Glutamatergic neuron (in vitro differentiated cells): ENCODE data around the gene MLLT3. TPM values are rescaled to one million over a fixed set of nuclear protein-coding genes. Genes with fewer than 3 reads are reported as not detected.

ENCODE experiments used
- DNase-seq: peaks from one replicate; pipeline ENCODE4 v3.0.0; 2022
- H3K27ac Mint-ChIP-seq: one replicate; pipeline ENCODE4 v1.8.0; 2020; ENCODE audit warnings: mild to moderate bottlenecking, mixed read lengths, inconsistent platforms; ENCODE audit not compliant: unreplicated experiment
- H3K27me3 Mint-ChIP-seq: one replicate; pipeline ENCODE4 v1.8.0; 2020; ENCODE audit warnings: mild to moderate bottlenecking, moderate library complexity, mixed read lengths, inconsistent platforms; ENCODE audit not compliant: unreplicated experiment
- H3K36me3 Mint-ChIP-seq: one replicate; pipeline ENCODE4 v1.8.0; 2020; ENCODE audit warnings: mild to moderate bottlenecking, mixed read lengths, inconsistent platforms; ENCODE audit not compliant: unreplicated experiment
- H3K4me1 Mint-ChIP-seq: one replicate; pipeline ENCODE4 v1.8.0; 2020; ENCODE audit warnings: mild to moderate bottlenecking, low read depth, mixed read lengths, inconsistent platforms; ENCODE audit not compliant: unreplicated experiment
- H3K4me3 Mint-ChIP-seq: one replicate; pipeline ENCODE4 v1.8.0; 2020; ENCODE audit warnings: mild to moderate bottlenecking, mixed read lengths, inconsistent platforms; ENCODE audit not compliant: unreplicated experiment
- H3K9me3 Mint-ChIP-seq: one replicate; pipeline ENCODE4 v1.8.0; 2020; ENCODE audit warnings: mild to moderate bottlenecking, moderate library complexity, mixed read lengths, inconsistent platforms; ENCODE audit not compliant: unreplicated experiment
- total RNA-seq: library from RNA; stranded (reverse); fragmentation: NEBNext Ultra II Directional; extraction: Animal tissue kit (Norgen Biotek cat#: 25700); gene quantifications from one replicate; pipeline ENCODE4 v1.2.1, GENCODE V29; 2021; ENCODE audit not compliant: unreplicated experiment
- TF ChIP-seq, protein P1 (sequence below): fragments of 200-600 bp; sonication (generic); IDR thresholded peaks from one replicate; pipeline ENCODE4 v1.5.0; 2021; ENCODE audit not compliant: partially characterized antibody, unreplicated experiment

The MLLT3 gene
- total RNA-seq, 1 donor from 2014 or later: 11.7 TPM

DNA sequence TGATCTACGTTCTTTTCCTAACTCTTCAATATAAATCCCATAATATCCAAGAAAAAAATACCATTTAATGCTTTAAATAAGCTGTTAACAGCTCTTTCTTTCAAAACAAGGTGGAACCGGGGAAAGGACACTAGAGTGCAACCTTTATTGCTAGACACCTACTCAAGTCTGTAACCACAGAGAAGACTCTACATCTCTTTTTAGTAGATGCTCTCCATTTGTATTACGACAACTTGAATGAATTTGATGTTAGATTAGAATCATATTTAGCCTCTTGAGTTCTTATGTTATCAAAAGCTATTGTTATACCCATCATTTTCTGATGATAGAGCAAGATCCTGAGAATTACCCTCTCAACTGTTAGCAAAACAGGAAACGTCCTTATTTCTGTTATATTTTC, 246.3 kb downstream of the MLLT3 start:
- TF ChIP-seq, protein P1, sequence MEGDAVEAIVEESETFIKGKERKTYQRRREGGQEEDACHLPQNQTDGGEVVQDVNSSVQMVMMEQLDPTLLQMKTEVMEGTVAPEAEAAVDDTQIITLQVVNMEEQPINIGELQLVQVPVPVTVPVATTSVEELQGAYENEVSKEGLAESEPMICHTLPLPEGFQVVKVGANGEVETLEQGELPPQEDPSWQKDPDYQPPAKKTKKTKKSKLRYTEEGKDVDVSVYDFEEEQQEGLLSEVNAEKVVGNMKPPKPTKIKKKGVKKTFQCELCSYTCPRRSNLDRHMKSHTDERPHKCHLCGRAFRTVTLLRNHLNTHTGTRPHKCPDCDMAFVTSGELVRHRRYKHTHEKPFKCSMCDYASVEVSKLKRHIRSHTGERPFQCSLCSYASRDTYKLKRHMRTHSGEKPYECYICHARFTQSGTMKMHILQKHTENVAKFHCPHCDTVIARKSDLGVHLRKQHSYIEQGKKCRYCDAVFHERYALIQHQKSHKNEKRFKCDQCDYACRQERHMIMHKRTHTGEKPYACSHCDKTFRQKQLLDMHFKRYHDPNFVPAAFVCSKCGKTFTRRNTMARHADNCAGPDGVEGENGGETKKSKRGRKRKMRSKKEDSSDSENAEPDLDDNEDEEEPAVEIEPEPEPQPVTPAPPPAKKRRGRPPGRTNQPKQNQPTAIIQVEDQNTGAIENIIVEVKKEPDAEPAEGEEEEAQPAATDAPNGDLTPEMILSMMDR: no peak
- Mint-ChIP-seq H3K4me3 (no peak overlapping the region), H3K27me3 (no peaks in the 10 kb centered on the region), H3K9me3 (no peaks in the 10 kb centered on the region), H3K27ac (no peak overlapping the region), H3K36me3 (no peaks in the 10 kb centered on the region), H3K4me1 (peaks cover 5% of the 10 kb centered on the region)
- no peak for DNase-seq

- TF ChIP-seq, protein P1: no peak
Observed at GRCh38 chr9:20373263-20373662, 249.0 kb downstream of the MLLT3 start.

DNA sequence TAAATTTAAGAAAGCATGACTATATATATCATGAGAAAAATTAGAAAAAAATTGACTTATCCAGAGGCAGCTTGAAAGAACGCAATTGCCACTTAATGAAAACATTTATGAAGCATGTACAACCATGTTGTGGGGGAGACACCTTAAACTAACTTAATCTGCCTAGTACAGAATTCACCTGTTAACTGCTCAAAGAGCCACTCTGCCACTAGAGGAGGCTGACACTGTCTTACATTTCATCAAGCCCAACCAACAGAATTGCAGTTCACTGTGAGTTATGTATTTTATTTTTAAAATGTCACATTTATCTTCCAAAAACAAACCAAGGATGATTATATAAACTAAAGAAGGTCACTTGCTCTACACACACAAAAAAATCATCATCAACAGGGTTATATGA, 252.9 kb downstream of the MLLT3 start:
- H3K27me3 Mint-ChIP-seq: no peaks in the 10 kb centered on the region
- TF ChIP-seq, protein P1: no peak
- H3K4me3 Mint-ChIP-seq: no peak overlapping the region
- no peaks in the 10 kb centered on the region for H3K4me1 Mint-ChIP-seq
- H3K36me3 Mint-ChIP-seq: no peaks in the 10 kb centered on the region
- no peak overlapping the region for H3K27ac Mint-ChIP-seq
- H3K9me3 Mint-ChIP-seq: peaks cover 4% of the 10 kb centered on the region
- DNase-seq: no peak

More at GRCh38 chr9:20373263-20373662, 249.0 kb downstream of the MLLT3 start:
- Mint-ChIP-seq H3K9me3 (peaks cover 2% of the 10 kb centered on the region), H3K27ac (no peak overlapping the region), H3K4me1 (no peaks in the 10 kb centered on the region), H3K27me3 (no peaks in the 10 kb centered on the region), H3K36me3 (no peaks in the 10 kb centered on the region), H3K4me3 (no peak overlapping the region)
- no peak for DNase-seq

DNA sequence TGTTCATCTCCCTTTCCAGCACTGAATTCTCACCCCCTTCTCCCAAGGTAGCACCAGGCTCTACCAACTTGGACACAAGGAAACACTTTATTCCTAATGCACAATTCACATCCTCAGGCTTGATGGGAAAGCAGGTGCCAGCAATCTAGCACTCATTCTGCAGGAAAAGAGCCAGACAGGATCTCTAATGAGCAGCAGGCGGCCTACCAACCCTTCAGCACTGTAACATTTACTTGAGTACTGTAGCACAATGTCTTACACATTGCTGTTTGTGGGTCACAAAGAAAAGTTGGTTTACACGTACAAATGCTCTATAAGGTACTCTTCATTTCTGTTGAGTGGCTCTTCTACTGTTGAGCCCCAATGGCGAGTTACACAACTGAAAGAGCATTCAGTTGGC, 254.4 kb downstream of the MLLT3 start:
- no peak overlapping the region for H3K4me3 Mint-ChIP-seq
- no peak overlapping the region for H3K27ac Mint-ChIP-seq
- H3K27me3 Mint-ChIP-seq: no peaks in the 10 kb centered on the region
- no peaks in the 10 kb centered on the region for H3K4me1 Mint-ChIP-seq
- no peak for DNase-seq
- TF ChIP-seq, protein P1: no peak
- no peaks in the 10 kb centered on the region for H3K36me3 Mint-ChIP-seq
- peaks cover 4% of the 10 kb centered on the region for H3K9me3 Mint-ChIP-seq

DNA sequence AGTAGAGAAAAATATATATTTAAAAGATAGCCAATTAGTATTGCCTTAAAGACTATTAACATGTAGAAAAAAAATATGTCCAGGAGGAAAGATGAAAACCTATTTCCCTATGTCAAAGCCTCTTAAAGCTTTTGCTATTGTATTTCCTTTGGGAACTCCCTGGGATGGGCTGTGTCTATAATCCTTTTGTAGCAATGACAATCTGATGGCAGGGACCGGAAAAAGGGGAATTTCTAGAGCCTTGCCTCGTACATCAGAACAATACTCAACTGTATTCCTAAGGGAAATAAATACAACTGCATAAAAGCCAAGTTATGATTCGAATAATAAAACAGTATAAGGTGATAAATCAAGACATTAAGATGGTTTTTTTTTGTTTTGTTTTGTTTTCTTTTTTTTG, 257.3 kb downstream of the MLLT3 start:
- Mint-ChIP-seq H3K4me1 (no peaks in the 10 kb centered on the region), H3K27me3 (no peaks in the 10 kb centered on the region), H3K36me3 (no peaks in the 10 kb centered on the region), H3K9me3 (peaks cover 3% of the 10 kb centered on the region), H3K4me3 (no peak overlapping the region), H3K27ac (no peak overlapping the region)
- TF ChIP-seq, protein P1: no peak
- no peak for DNase-seq
